WTC11 (cell line): ENCODE results near the gene WDR82. TPM values are rescaled to one million over a fixed set of nuclear protein-coding genes. Genes with fewer than 3 reads are reported as not detected.

Experiments
- ATAC-seq: fragments of 200-7000 bp; cut with Tn5 transposase; 2 replicates; pipeline ENCODE4 v1.10.0; 2021; ENCODE audit warnings: mild to moderate bottlenecking, moderate library complexity
- CTCF ChIA-PET: fragments of 300-600 bp; sonication (Branson Sonifier 250); formaldehyde crosslinking; loops from one replicate; lab custom pipeline; 2021; ENCODE audit warnings: antibody characterized with exemption; lab: Charles Lee
- POLR2A ChIA-PET: fragments of 350-600 bp; sonication (Branson Sonifier 250); formaldehyde crosslinking; loops from one replicate; lab custom pipeline; 2021; ENCODE audit warnings: antibody characterized with exemption; lab: Charles Lee
- DNase-seq: peaks from one replicate; pipeline ENCODE4 v3.0.0; 2021; ENCODE audit warnings: low spot score
- H3K27ac Mint-ChIP-seq: 2 replicates; pipeline ENCODE4 v1.8.0; 2021; ENCODE audit warnings: mixed read lengths
- H3K27me3 Mint-ChIP-seq: 2 replicates; pipeline ENCODE4 v1.8.0; 2021; ENCODE audit warnings: low read depth, mild to moderate bottlenecking, moderate library complexity, mixed read lengths
- H3K36me3 Mint-ChIP-seq: 2 replicates; pipeline ENCODE4 v1.8.0; 2021; ENCODE audit warnings: mixed read lengths
- H3K4me1 Mint-ChIP-seq: 2 replicates; pipeline ENCODE4 v1.8.0; 2022; ENCODE audit warnings: mixed read lengths
- H3K4me3 Mint-ChIP-seq: 2 replicates; pipeline ENCODE4 v1.8.0; 2021; ENCODE audit warnings: mild to moderate bottlenecking, moderate library complexity, mixed read lengths
- H3K9me3 Mint-ChIP-seq: 2 replicates; pipeline ENCODE4 v1.8.0; 2021; ENCODE audit warnings: mixed read lengths
- AFF4 ChIP-seq: sonication (generic); formaldehyde crosslinking; IDR thresholded peaks from 2 replicates; pipeline ENCODE4 v1.8.1; 2023; ENCODE audit warnings: mild to moderate bottlenecking, missing genetic modification reagents, borderline replicate concordance
- ATF1 ChIP-seq: sonication (generic); formaldehyde crosslinking; IDR thresholded peaks from 2 replicates; pipeline ENCODE4 v1.8.1; 2023; ENCODE audit warnings: mild to moderate bottlenecking, moderate library complexity, missing genetic modification reagents
- CREB1 ChIP-seq: sonication (generic); formaldehyde crosslinking; IDR thresholded peaks from 2 replicates; pipeline ENCODE4 v1.8.0; 2023; ENCODE audit warnings: mild to moderate bottlenecking, missing genetic modification reagents
- E2F1 ChIP-seq: sonication (generic); formaldehyde crosslinking; IDR thresholded peaks from 2 replicates; pipeline ENCODE4 v1.8.0; 2022; ENCODE audit warnings: mild to moderate bottlenecking, missing genetic modification reagents
- E2F5 ChIP-seq: sonication (generic); formaldehyde crosslinking; IDR thresholded peaks from 2 replicates; pipeline ENCODE4 v1.8.1; 2022; ENCODE audit warnings: mild to moderate bottlenecking, moderate library complexity, missing genetic modification reagents
- ESRRA ChIP-seq: sonication (generic); formaldehyde crosslinking; IDR thresholded peaks from 2 replicates; pipeline ENCODE4 v1.8.1; 2022; ENCODE audit warnings: mild to moderate bottlenecking, missing genetic modification reagents, borderline replicate concordance
- FOXK1 ChIP-seq: sonication (generic); formaldehyde crosslinking; IDR thresholded peaks from 2 replicates; pipeline ENCODE4 v1.8.0; 2022; ENCODE audit warnings: mild to moderate bottlenecking, moderate library complexity, missing genetic modification reagents
- IRF1 ChIP-seq: sonication (generic); formaldehyde crosslinking; IDR thresholded peaks from 2 replicates; pipeline ENCODE4 v1.8.0; 2023; ENCODE audit warnings: missing genetic modification reagents
- IRF2 ChIP-seq: sonication (generic); formaldehyde crosslinking; IDR thresholded peaks from 2 replicates; pipeline ENCODE4 v1.8.0; 2022; ENCODE audit warnings: low read depth, missing genetic modification reagents, borderline replicate concordance
- JAZF1 ChIP-seq: fragments of 250-450 bp; sonication (Bioruptor Pico); IDR thresholded peaks from 2 replicates; pipeline ENCODE4 v1.9.0; 2021; ENCODE audit warnings: moderate library complexity, mild to moderate bottlenecking, inconsistent platforms
- KAT7 ChIP-seq: sonication (generic); formaldehyde crosslinking; IDR thresholded peaks from 2 replicates; pipeline ENCODE4 v1.8.1; 2023; ENCODE audit warnings: missing genetic modification reagents, mild to moderate bottlenecking, borderline replicate concordance
- NR2C2 ChIP-seq: sonication (generic); formaldehyde crosslinking; IDR thresholded peaks from 2 replicates; pipeline ENCODE4 v1.8.0; 2022; ENCODE audit warnings: mild to moderate bottlenecking, missing genetic modification reagents
- OVOL2 ChIP-seq: fragments of 250-450 bp; sonication (Bioruptor Pico); IDR thresholded peaks from 2 replicates; pipeline ENCODE4 v1.9.0; 2021; ENCODE audit warnings: mild to moderate bottlenecking, borderline replicate concordance
- RELA ChIP-seq: sonication (generic); formaldehyde crosslinking; IDR thresholded peaks from 2 replicates; pipeline ENCODE4 v1.8.1; 2022; ENCODE audit warnings: missing genetic modification reagents, mild to moderate bottlenecking, borderline replicate concordance
- SMAD4 ChIP-seq: sonication (generic); formaldehyde crosslinking; IDR thresholded peaks from 2 replicates; pipeline ENCODE4 v1.8.0; 2022; ENCODE audit warnings: mild to moderate bottlenecking, missing genetic modification reagents
- TEAD4 ChIP-seq: sonication (generic); formaldehyde crosslinking; IDR thresholded peaks from 2 replicates; pipeline ENCODE4 v1.8.0; 2022; ENCODE audit warnings: mild to moderate bottlenecking, missing genetic modification reagents
- USF1 ChIP-seq: sonication (generic); formaldehyde crosslinking; IDR thresholded peaks from 2 replicates; pipeline ENCODE4 v1.8.0; 2022; ENCODE audit warnings: mild to moderate bottlenecking, missing genetic modification reagents
- ZNF281 ChIP-seq: sonication (generic); formaldehyde crosslinking; IDR thresholded peaks from 2 replicates; pipeline ENCODE4 v1.8.0; 2023; ENCODE audit warnings: mild to moderate bottlenecking, missing genetic modification reagents
- ZNF425 ChIP-seq: fragments of 250-450 bp; sonication (Bioruptor Pico); conservative IDR thresholded peaks from 2 replicates; pipeline ENCODE4 v1.9.0; 2021; ENCODE audit warnings: mild to moderate bottlenecking
- total RNA-seq: library from RNA; stranded (reverse); gene quantifications from 3 replicates; pipeline ENCODE4 v1.2.3, GENCODE V29; 2021

The WDR82 gene
- total RNA-seq, 1 experiment from 2014 or later: 69.7 TPM

GRCh38 chr3:52223449-52224408, 54.7 kb downstream of the WDR82 start:
- ATAC-seq: no peak
- Mint-ChIP-seq H3K27ac (no peak overlapping the region; the same call in 1 of the 2 replicates), H3K4me1 (peaks cover 9% of the 10 kb centered on the region), H3K27me3 (no peaks in the 10 kb centered on the region), H3K9me3 (no peaks in the 10 kb centered on the region), H3K4me3 (no peak overlapping the region), H3K36me3 (no peaks in the 10 kb centered on the region)
- CTCF ChIA-PET: interaction anchor here (0.5 to 11.5 kb wide), 5 partner anchors 11 to 161 kb away, joined by 3 to 222 read pairs (median 73); partner anchors contain the start of gene TWF2
- POLR2A ChIA-PET: no interaction called here
- TF ChIP-seq ESRRA (CRISPR knock-in tag): no peak
- no peak for TF ChIP-seq SMAD4 (CRISPR knock-in tag)
- TF ChIP-seq KAT7 (CRISPR knock-in tag): no peak
- no peak for TF ChIP-seq JAZF1 (CRISPR knock-in tag)
- no peak for TF ChIP-seq OVOL2 (CRISPR knock-in tag)
- TF ChIP-seq USF1 (CRISPR knock-in tag): no peak
- no peak for TF ChIP-seq IRF2
- no peak for TF ChIP-seq RELA (CRISPR knock-in tag)
- no peak for TF ChIP-seq E2F1
- no peak for TF ChIP-seq NR2C2 (CRISPR knock-in tag)
- TF ChIP-seq ATF1 (CRISPR knock-in tag): no peak
- no peak for TF ChIP-seq E2F5 (CRISPR knock-in tag)
- TF ChIP-seq IRF1 (CRISPR knock-in tag): no peak
- no peak for TF ChIP-seq ZNF425 (CRISPR knock-in tag)
- no peak for DNase-seq

- Mint-ChIP-seq H3K27ac (peak overlapping the region; percentile 68; the same call in 1 of the 2 replicates), H3K4me1 (peaks cover 9% of the 10 kb centered on the region), H3K36me3 (no peaks in the 10 kb centered on the region), H3K27me3 (no peaks in the 10 kb centered on the region), H3K4me3 (no peak overlapping the region), H3K9me3 (no peaks in the 10 kb centered on the region)
- CTCF ChIA-PET: interaction anchor here (0.5 to 11.5 kb wide), 12 partner anchors 12 to 190 kb away, joined by 3 to 222 read pairs (median 20); partner anchors contain the start of genes PPM1M, TWF2 and WDR82
- ATAC-seq: no peak
- POLR2A ChIA-PET: interaction anchor here (0.6 to 0.9 kb wide), 2 partner anchors 15 to 18 kb away, joined by 3 read pairs; no protein-coding TSS in a partner anchor
- DNase-seq: no peak
- TF ChIP-seq ZNF281 (CRISPR knock-in tag) (no peak), FOXK1 (CRISPR knock-in tag) (no peak), AFF4 (CRISPR knock-in tag) (no peak), TEAD4 (no peak), CREB1 (no peak)
Measured at GRCh38 chr3:52222319-52223221, 55.9 kb downstream of the WDR82 start.
